Jurkat, Clone E6-1 (cell line): Measurements from ENCODE around the gene SLC41A1.

ENCODE experiments used
- DNase-seq: peaks from one replicate; pipeline ENCODE4 v3.0.0-alpha.2; 2011; ENCODE audit warnings: low read depth, low spot score
- H3K4me3 ChIP-seq: 2 replicates; pipeline ENCODE4 v1.5.1; 2011; ENCODE audit warnings: mild to moderate bottlenecking, low read length, control low read depth, moderate library complexity

Gene SLC41A1

DNA sequence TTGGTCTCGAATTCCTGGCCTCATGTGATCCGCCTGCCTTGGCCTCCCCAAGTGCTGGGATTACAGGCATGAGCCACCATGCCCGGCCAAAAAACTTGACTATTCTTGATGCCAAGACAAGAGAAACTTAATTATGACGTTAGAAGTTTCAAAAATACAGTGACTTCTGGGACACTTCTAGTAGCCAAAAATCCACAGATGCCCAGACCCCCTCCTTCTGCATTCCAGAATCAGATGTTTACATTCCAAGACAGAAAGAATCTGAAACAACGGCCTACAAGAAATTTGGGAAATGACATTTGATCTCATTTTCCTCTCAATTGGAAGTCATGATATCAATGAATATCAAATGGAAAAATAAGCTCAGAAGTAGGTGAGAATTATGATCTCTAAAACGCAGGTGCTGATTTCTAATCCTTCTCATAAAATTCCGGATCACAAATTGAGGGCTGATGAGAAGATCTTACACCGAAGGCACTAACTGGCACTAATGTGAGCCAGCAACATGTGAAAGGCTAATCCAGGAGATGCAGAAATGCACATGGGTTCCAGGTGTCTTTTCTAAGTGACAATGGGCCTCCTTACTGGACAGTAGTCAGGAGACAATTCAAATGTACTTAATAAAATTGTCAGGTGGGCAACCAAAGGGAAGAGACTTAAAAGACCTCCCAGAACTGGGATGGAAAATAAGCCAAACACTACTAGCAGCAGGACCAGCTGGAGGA, 43.2 kb downstream of the SLC41A1 start:
- H3K4me3 ChIP-seq, result no peak overlapping the region
- DNase-seq, result no peak

DNA sequence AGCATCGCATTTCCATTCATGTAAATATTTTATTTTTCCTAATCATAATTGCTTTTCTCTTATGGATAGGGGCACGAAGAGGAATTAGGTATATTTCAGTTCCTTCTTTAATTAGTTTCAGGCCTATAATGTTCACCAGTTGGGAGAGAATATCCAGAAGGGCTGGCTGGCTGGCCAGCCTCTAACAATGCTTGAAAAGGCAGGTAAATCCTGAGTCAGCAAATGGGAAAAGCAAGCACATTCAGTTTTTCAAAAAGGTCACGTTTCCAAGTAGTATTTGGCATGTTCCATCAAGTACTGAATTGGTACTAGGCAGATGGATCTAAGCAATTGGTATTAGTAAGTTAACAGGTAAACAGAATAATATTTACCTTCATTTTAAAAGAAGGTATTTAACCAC, 45.8 kb downstream of the SLC41A1 start:
- no peak overlapping the region for H3K4me3 ChIP-seq
- no peak for DNase-seq

DNA sequence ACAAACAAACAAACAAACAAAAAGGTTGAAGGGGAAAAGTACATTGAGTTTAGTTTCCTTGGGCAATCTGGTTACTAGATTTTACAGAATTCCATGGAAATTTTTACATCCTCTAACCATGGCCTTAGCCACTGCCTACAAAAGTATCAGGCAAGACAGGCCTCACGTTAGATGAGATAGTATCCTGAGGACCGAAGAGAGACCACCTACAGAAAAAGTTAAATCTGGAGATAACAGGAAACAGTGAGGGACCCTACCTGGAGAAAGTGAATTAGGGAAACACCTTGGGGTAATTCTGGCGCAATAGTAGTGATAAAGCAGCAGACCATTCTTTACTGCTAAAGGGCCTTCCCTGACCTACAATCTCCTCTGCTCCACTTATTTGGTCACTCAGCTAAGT, 46.4 kb downstream of the SLC41A1 start:
- no peak for DNase-seq
- H3K4me3 ChIP-seq, result no peak overlapping the region

DNA sequence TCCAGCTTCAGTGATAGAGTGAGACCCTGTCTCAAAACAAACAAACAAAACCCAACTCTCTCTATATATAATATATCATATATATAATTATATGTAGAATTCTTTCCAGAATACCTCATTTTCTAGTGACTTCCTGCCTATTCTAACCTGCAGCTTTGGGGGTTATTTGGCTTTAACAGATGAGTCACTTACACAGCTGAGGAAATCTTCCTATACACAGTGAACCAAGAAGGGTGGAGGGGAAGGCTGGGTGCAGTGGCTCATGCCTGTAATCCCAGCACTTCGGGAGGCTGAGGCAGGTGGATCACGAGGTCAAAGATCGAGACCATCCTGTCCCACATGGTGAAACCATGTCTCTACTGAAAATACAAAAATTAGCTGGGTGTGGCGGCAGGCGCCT, 47.0 kb downstream of the SLC41A1 start:
- no peak for DNase-seq
- no peak overlapping the region for H3K4me3 ChIP-seq

DNA sequence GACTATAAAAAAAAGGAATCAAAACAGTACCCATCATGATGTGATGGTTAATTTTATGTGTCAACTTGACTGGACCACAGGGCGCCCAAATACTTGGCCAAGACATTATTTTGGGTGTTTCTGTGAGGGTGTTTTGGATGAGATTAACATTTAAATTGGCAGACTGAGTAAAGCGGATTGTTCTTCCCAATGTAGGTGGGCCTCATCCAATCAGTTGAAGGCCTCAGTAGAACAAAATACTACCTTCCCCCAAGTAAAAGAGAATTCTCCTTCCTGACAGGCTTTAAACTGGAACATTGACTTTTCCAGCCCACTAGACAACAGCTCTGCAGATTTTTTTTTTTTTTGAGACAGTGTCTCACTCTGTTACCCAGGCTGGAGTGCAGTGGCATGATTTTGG, 48.4 kb downstream of the SLC41A1 start:
- DNase-seq, result no peak
- no peak overlapping the region for H3K4me3 ChIP-seq

DNA sequence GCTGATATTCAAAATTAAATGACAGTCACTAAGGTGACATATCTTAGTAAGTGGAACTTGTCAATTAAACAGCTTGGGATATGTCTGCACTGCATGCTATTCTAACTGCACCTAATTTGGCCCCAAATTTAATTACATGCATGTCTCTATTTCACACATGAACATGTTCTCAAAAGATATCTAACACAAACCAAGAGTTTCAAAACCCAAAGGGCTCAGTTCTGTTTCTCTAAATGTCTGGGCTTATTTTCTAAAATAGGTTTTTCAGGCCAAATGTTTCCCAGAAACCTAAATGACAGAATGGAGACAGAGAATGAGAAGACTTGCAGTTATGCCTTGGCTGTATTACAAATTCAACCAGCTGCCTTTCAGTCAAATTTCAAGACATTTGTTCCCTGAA, 49.0 kb downstream of the SLC41A1 start:
- DNase-seq, result no peak
- no peak overlapping the region for H3K4me3 ChIP-seq

DNA sequence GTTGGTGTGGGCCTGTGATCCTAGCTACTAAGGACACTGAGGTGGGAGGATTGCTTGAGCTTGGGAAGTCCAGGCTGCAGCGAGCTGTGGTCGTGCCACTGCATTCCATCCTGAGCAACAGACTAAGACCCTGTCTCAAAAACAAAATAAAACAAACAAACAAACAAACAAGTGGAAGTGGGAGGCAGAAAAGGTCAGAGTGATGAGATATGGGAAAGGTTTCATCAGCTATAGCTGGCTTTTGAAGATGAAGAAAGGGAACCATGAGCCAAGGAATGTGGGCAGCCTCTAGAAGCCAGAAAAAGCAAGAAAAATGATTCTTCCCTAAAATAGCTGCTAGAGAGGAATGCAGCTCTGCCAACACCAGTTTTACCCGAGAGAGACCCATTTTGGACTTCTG, 52.4 kb downstream of the SLC41A1 start:
- no peak for DNase-seq
- no peak overlapping the region for H3K4me3 ChIP-seq

DNA sequence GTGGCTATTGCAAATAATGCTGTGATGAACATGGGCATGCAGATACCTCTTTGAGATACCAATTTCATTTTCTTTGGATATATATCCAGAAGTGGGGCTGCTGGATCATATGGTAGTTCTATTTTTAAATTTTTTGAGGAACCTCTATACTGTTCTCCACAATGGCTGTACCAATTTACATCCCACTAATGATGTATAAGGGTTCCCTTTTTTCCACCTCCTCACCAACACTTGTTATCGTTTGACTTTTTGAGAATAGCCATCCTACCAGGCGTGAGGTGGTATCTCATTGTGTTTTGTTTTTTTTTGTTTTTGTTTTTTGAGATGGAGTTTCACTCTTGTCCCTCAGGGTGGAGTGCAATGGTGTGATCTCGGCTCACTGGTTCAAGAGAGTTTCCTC, 56.4 kb downstream of the SLC41A1 start:
- DNase-seq, result no peak
- H3K4me3 ChIP-seq, result no peak overlapping the region

DNA sequence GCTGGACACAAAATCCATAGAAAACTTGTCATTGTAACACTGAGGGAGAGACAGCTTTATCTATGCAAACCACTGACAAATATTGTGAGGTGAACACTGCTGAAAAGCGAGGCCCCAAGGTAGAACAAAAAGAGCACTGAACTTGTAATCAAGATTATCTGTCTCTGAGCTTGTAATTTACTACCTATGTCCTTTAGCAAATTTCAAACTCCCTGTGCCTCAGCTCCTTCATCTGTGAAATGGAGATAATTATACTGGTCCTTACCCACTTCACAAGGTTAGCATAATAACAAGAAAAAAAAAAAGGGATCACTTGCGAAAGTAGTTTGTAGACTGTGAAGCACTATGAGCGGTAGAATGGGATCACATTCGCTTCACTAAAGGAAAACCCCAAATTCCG, 58.1 kb downstream of the SLC41A1 start:
- no peak for DNase-seq
- no peak overlapping the region for H3K4me3 ChIP-seq

DNA sequence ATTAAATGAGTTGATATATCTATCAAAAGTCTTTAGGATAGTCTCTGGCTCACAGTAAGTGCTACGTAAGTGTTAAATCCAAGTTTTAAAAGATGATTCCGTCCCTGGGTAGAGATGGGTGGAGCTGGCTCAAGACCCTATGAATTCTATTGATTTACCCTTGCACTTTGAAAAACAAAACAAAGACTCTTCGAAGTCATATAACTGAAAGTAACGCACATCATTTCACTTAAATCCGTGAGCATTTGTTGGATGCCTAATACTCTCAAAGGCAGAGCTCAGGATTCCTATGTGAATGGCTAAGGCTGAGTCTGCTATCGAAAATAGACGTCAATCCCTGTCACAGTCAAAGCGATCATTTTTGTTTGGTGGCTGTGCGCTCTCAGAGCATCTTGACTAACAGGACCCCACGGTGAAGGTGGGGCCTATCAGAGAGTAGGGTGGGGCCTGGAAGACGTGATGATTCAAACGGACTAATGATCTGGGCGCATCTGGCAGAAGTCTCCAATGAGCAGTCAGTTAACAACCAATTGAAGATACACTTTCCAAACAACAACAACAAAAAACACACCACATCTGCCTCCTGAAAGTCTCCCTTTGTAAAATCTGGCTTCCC, 61.9 kb downstream of the SLC41A1 start:
- DNase-seq, result peak; percentile 51
- no peak overlapping the region for H3K4me3 ChIP-seq

DNA sequence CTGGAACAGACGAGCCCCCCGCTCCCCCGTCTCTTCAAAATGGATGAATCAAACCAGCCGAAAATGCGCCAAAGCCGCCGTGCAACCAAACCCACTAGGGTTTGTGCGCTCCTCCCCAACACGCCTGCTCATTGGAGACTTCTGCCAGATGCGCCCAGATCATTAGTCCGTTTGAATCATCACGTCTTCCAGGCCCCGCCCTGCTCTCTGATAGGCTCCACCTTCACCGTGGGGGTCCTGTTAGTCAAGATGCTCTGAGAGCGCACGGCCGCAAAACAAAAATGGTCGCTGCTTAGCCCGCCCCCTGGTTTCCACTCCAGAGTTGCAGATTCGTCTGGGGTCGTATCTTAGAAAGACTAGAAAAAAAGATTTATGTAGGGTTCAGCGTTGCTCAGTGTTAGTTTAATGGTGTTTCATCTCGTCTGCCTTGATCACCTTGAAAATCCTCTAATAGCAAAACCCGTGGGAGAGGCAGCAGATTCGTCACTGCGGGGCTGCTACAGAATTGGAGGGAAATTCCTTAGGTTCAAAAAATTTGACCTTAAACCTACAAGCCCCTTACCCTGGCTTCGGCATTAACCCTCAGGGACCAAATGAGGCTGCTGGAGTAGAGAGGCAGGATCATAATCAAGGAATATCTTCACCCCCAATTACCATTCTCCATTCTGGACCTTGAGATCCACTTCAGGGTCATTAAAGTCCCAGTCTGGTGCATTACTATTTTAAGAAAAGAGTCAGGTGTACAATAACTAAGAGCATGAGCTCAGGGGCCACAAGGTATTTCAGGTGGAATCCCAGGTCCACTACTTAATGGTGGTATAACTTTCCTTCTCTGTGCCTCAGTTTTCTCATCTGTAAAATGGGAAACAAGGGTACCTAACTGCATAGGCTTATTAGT, 62.6 kb downstream of the SLC41A1 start, which contains the start of gene NUCKS1:
TSS of gene NUCKS1 (minus strand) at position 45 of the 898 bp plus-strand sequence. CDS start 209 bp downstream, outside the sequence.
- H3K4me3 ChIP-seq, result peak within 1 kb of the TSS; percentile 60
- DNase-seq, result peak; percentile 99

DNA sequence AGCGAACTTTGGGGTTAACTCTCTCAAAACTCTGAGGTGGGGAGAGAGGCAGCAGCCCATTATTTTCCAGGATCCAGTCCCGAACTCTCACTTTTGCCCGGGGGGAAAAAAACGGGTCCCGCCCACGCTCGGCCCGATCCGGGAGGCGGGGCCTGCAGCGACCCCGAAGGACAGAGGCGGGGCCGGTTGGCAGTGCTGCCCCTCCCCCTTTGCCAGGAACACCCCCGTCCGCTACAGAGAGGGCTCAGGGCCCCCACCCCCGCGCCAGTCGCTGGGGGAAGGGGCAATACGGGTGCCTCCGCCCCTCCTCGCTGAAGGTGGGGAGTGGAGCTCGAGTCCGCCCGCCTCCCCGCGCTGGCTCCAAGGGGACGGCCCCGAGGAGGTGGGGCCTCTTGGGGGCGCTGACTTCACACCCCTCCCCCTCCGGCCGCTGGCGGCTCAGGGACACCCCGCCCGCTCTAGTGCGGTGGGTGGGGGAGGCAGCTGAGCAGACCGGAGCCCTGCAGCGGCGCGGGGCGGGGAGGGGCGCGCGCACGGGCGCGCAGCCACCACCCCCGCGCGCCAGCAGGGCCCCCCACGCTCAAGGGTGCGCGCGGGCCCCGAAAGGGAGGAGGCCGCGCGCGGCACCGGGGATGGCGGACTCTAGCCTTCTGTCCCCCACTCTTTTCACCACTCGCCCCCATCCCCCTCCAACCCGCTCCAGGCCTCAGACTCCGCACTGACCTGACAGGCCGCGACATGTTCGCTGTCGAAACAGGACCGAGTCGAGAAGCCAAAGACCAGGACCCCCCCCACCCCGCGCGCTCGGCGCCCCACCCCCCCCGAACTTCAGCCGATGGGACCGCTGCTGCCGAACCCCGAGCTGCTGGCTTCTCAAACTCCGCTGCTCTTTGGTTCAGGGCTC, 63.5 kb downstream of the SLC41A1 start:
- peak overlapping the region; percentile 60 for H3K4me3 ChIP-seq
- peak; percentile 85 for DNase-seq

DNA sequence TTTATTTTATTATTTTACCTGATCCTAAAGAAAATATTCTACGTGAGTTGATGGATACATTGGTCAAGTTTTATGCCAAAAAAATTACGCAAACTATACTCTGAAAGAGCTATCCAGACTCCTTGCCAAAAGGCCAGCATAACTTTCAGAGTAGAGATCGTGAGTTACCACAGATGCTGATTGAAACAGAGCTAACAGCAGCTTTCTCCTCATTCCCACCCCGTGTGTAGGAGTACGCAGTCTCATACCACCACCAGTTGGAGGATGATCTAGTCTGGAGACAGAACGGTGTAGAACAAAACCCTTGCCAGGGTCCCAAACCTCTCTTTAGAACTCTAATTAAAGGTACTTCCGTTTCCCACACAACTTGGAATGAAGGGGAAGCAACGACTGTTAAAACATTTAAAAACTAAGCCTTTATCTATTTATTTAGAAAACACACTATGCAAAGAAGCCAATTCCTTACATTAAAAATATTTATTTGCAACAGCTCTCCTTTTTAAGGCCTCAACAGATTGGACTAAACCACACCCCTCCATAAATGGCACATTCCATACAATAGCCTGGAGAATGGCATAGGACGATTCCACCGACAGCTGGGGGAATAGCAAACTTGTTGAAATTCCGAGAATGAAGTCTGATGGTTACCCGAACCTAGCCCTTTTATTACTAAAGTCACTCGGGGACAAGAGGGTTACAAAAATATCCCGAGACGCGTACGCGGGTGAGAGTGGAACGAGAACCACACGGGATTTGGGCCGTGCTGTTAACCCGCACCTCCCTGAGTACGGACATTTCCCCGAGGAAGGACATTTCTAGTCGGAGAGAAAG, 64.4 kb downstream of the SLC41A1 start:
- H3K4me3 ChIP-seq, result peak overlapping the region; percentile 60
- DNase-seq, result peak; percentile 16

DNA sequence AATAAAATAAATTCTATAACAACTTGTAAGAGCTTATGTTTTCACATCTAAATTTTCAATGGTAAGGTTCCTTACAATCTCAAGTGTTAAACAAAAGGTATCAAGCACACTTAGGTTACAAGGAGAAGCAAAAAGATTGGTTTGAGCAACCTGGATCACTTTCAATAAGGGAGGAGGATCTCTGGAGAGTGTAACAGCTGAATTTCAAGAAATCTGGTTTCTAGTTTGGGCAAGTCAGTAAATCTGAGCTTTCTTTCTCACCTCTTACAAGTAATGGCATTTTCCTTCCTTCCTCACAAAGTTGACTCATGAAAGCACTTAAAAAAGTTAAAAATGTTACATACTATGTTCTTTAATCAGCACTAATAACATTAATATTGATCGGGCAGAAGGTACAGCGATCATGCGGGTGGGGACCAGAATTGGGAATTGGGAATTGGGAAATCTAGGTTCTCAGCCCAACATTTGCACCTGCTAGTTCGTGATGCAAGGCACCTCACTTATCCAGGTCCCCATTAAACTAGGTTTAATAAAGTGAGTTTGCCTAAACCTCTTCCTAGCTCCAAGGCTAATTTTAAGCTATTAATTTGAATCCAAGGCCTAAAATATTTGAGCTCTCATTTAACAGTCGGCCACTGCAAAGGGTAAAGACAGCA, 66.1 kb downstream of the SLC41A1 start:
- H3K4me3 ChIP-seq, result no peak overlapping the region
- DNase-seq, result no peak

DNA sequence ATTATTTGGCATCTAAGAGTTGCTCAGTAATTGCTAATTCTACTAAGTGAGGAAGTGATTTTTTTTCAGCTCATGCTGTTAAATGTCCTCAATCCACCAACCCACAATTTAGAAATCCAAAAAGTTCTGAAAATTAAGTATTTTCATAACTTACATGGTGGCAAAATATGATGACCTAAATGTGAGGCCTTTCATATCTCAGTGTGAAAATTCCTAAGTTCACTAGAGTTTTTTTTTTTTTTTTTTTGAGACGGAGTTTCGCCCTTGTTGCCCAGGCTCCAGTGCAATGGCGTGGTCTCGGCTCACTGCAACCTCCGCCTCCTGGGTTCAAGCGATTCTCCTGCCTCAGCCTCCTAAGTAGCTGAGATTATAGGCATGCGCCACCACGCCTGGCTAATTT, 68.6 kb downstream of the SLC41A1 start:
- no peak for DNase-seq
- H3K4me3 ChIP-seq, result no peak overlapping the region

DNA sequence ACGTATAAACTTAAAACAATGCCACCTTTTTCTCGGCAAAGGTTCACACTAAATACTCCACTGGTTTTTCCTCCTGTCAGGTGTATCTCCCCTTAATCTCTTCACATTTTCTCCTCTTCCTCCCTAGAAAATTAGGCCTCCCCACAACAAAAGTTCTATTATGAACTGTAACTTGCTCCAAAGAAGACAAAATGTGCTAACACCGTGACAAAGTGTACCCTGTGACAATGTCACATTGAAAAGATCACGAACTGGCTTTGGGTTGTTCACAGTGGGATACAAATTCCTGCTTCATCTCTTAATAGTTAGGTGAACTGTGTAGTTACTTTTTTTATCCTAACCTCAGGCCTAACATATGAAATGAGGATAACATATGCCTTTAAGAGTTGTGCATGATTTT, 69.0 kb downstream of the SLC41A1 start:
- no peak overlapping the region for H3K4me3 ChIP-seq
- no peak for DNase-seq

DNA sequence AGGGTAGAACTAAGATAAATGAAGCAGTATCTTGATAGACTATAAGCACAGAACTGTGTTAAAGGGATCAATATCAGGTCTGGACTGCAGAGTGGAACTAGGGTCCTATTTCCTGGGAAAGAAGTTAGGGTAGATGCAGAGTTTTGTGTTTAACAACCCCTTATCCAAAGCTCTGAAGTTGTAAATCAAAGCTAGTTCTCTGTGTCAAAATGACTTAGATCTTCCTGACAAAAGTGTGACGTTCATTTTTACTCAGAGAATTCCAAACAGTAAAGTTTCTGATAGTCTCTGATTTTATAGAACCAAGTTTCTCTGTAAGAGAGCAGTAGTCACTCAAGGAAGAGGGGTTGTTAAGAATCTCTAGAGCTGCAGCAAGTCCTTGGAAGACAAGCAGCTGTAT, 71.3 kb downstream of the SLC41A1 start:
- no peak overlapping the region for H3K4me3 ChIP-seq
- no peak for DNase-seq
